ENCODE data around the gene ZNF444. TPM values are rescaled to one million over a fixed set of nuclear protein-coding genes. Genes with fewer than 3 reads are reported as not detected.

ZNF444 gene
- total and polyA plus RNA-seq, 9 of the 15 experiments (the other 6 are each of a cell fraction or from before 2014, with no cell fraction given): 0.39 to 40.0 (median 6.9) TPM

- Histone ChIP-seq H2AFZ (ENCODE audit: low read depth, low read length) (no peak overlapping the region), H3K27me3 (ENCODE audit: control insufficient read depth in 2 of 2, insufficient read depth in 2 of 2, low read length in 2 of 2) (no peaks in the 10 kb centered on the region), H3K9me3 (replicated peaks; ENCODE audit: control insufficient read depth, insufficient read depth, low read depth, low read length) (no peaks in the 10 kb centered on the region), H3K9ac (ENCODE audit: insufficient read depth in 1 of 2, low read depth in 2 of 2, low read length in 2 of 2) (peak overlapping the region; percentile 98 to 99), H3K36me3 (ENCODE audit: control insufficient read depth, insufficient read depth, low read length) (peaks cover 35% of the 10 kb centered on the region), H3K9me1 (ENCODE audit: control insufficient read depth, insufficient read depth, low read length) (peaks cover 9% of the 10 kb centered on the region), H3K4me3 (peak overlapping the region; percentile 95), H3K27ac (ENCODE audit: extremely low read depth, low read depth, low read length) (peak overlapping the region; percentile 99), H3K4me2 (ENCODE audit: insufficient read depth, low read length) (peak overlapping the region; percentile 85), H3K4me1 (replicated peaks in 1 of 2; ENCODE audit: control insufficient read depth in 2 of 2, insufficient read depth in 2 of 2, low read length in 2 of 2) (peaks cover 19 to 54% of the 10 kb centered on the region in 2 experiments), H3K79me2 (ENCODE audit: control insufficient read depth, insufficient read depth, low read length) (peaks cover 59% of the 10 kb centered on the region), H4K20me1 (replicated peaks; ENCODE audit: control insufficient read depth, insufficient read depth, low read length) (peaks cover 29% of the 10 kb centered on the region)
- no TSS peak for BruUV-seq (replicated peaks)
- no peak for FAIRE-seq
- ChIA-PET POLR2A (interaction anchor here (1.0 kb wide), 1 partner anchor 9 kb away, joined by 3 read pairs; no protein-coding TSS in a partner anchor), CTCF (ENCODE audit: low intra/inter-chr PET ratio) (no interaction called here)
- intact Hi-C loops (cut with micrococcal nuclease): no loop called here
- ATAC-seq: no peak
- DNase-seq (ENCODE audit: extremely low read depth in 1 of 4, low spot score in 3 of 4): peak in 1 of 4 experiments; percentile 42
- WGBS (ENCODE audit: insufficient coverage, low coverage, missing lambda C conversion rate): 7% methylated on average over 16 of the region's 16 CpGs
- in situ Hi-C loops (cut with MboI): no loop called here
- peak; percentile 66 for TF ChIP-seq CHD1 (IDR thresholded peaks at IDR 0.05; ENCODE audit: low read length)
- TF ChIP-seq ZNF133 (CRISPR knock-in tag; IDR thresholded peaks at IDR 0.05): no peak
- no peak for TF ChIP-seq SRSF1 (IDR thresholded peaks at IDR 0.05; ENCODE audit: low read depth, low read length)
- TF ChIP-seq KLF1 (tag; IDR thresholded peaks at IDR 0.05): no peak
- TF ChIP-seq LCOR (CRISPR knock-in tag; IDR thresholded peaks at IDR 0.05): 0 out of 2 replicates have a peak, but pooled peaks have one; percentile 38
- TF ChIP-seq, protein P1, sequence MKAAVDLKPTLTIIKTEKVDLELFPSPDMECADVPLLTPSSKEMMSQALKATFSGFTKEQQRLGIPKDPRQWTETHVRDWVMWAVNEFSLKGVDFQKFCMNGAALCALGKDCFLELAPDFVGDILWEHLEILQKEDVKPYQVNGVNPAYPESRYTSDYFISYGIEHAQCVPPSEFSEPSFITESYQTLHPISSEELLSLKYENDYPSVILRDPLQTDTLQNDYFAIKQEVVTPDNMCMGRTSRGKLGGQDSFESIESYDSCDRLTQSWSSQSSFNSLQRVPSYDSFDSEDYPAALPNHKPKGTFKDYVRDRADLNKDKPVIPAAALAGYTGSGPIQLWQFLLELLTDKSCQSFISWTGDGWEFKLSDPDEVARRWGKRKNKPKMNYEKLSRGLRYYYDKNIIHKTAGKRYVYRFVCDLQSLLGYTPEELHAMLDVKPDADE (conservative IDR thresholded peaks at IDR 0.05; ENCODE audit: control insufficient read depth, low read depth, low read length): no peak
- no peak for TF ChIP-seq SAFB (IDR thresholded peaks at IDR 0.05; ENCODE audit: borderline replicate concordance, low read depth, low read length)
- TF ChIP-seq PHF21A (IDR thresholded peaks at IDR 0.05; ENCODE audit: borderline replicate concordance, low read depth): no peak
- no peak for TF ChIP-seq HNRNPUL1 (IDR thresholded peaks at IDR 0.05; ENCODE audit: low read length)
- TF ChIP-seq ESRRA (IDR thresholded peaks at IDR 0.05; ENCODE audit: borderline replicate concordance, low read depth): no peak; the same call in 1 of the 2 replicates
- no peak for TF ChIP-seq XRCC4 (IDR thresholded peaks at IDR 0.05; ENCODE audit: extremely low read depth, insufficient read depth, insufficient read length)
- TF ChIP-seq POLR2AphosphoS5 (IDR thresholded peaks at IDR 0.05; ENCODE audit: control insufficient read depth, insufficient read depth, low read depth, low read length): no peak
- no peak for TF ChIP-seq ETV6 (IDR thresholded peaks at IDR 0.05; ENCODE audit: borderline replicate concordance in 1 of 2, low read depth in 2 of 2, low read length in 1 of 2)
- no peak for TF ChIP-seq ETV6 (CRISPR knock-in tag; IDR thresholded peaks at IDR 0.05; ENCODE audit: borderline replicate concordance)
- TF ChIP-seq GATA2 (CRISPR knock-in tag; IDR thresholded peaks at IDR 0.05): no peak
- TF ChIP-seq ZSCAN29 (IDR thresholded peaks at IDR 0.05): no peak
Observed at GRCh38 chr19:56119582-56119978, 21.5 kb upstream of the ZNF444 start.
